Effector memory CD8-positive, alpha-beta T cell (primary cell): ENCODE results near the gene INO80D.

Source experiments
- ATAC-seq: fragments of 150-1000 bp; cut with Tn5 transposase; replicated peaks from 2 replicates; pipeline ENCODE4 v1.10.0; 2021; ENCODE audit warnings: mild to moderate bottlenecking, moderate library complexity
- DNase-seq, 3 experiments: peaks; one replicate each; pipeline ENCODE4 v3.0.0; 2021
- H3K27ac Mint-ChIP-seq, 2 donors: one replicate each; pipeline ENCODE4 v1.8.0; 2022; ENCODE audit warnings: mild to moderate bottlenecking in 2 of 2, mixed read lengths in 2 of 2, moderate library complexity in 2 of 2
- H3K27me3 Mint-ChIP-seq, 2 donors: one replicate each; pipeline ENCODE4 v1.8.0; 2022; ENCODE audit warnings: mixed read lengths in 2 of 2
- H3K36me3 Mint-ChIP-seq: one replicate; pipeline ENCODE4 v1.8.0; 2022; ENCODE audit warnings: mild to moderate bottlenecking, moderate library complexity, mixed read lengths; ENCODE audit not compliant: insufficient read depth
- H3K4me1 Mint-ChIP-seq, 2 donors: one replicate each; pipeline ENCODE4 v1.8.0; 2022; ENCODE audit warnings: low read depth in 2 of 2, mixed read lengths in 2 of 2
- H3K4me3 Mint-ChIP-seq, 2 donors: one replicate each; pipeline ENCODE4 v1.8.0; 2022; ENCODE audit warnings: mild to moderate bottlenecking in 2 of 2, mixed read lengths in 2 of 2, moderate library complexity in 2 of 2
- H3K9me3 Mint-ChIP-seq, 2 donors: one replicate each; pipeline ENCODE4 v1.8.0; 2022; ENCODE audit warnings: mixed read lengths in 2 of 2

The INO80D gene

DNA sequence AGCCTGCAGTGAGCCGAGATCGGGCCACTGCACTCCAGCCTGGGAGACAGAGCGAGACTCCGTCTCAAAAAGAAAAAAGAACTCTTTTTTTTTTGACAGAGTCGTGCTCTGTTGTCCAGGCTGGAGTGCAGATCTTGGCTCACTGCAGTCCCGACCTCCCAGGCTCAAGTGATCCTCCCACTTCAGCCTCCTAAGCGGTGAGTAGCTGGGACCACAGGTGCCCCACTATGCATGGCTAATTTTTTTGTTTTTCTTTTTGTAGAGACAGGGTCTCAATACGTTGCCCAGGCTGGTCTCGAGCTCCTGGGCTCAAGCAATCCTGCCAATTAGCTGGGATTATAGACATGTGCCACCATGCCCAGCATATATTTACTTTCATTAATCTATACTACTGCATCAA is 12.5 kb upstream of the INO80D start:
- Mint-ChIP-seq H3K27me3 (no peaks in the 10 kb centered on the region), H3K36me3 (peaks cover 3% of the 10 kb centered on the region), H3K9me3 (no peaks in the 10 kb centered on the region), H3K4me3 (no peak overlapping the region), H3K4me1 (peaks cover 0 to 2% of the 10 kb centered on the region in 2 donors), H3K27ac (no peak overlapping the region)
- DNase-seq (no peak), ATAC-seq (no peak)

DNA sequence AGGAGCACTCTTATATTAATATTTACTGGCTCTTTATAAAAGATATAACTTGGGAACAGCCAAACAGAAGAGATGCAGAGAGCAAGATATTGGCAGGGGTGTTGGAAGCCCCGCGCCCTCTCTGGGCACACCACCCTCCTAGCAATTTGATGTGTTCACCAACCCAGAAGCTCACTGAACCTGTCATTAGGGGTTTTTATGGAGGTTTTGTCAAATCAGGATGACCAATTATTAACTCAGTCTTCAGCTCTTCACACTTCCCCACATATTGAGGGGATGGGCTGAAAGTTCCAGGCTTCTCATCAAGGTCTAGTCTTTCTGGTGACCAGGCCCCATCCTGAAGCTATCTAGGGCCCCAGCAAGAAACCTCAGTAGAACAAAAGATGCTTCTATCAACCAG is 10.9 kb upstream of the INO80D start:
- H3K27me3 Mint-ChIP-seq, result no peaks in the 10 kb centered on the region
- peaks cover 2% of the 10 kb centered on the region for H3K36me3 Mint-ChIP-seq
- H3K9me3 Mint-ChIP-seq, result no peaks in the 10 kb centered on the region
- no peak for ATAC-seq
- DNase-seq, result no peak
- H3K27ac Mint-ChIP-seq, result no peak overlapping the region
- H3K4me1 Mint-ChIP-seq, result peaks cover 0 to 6% of the 10 kb centered on the region in 2 donors
- H3K4me3 Mint-ChIP-seq, result no peak overlapping the region

DNA sequence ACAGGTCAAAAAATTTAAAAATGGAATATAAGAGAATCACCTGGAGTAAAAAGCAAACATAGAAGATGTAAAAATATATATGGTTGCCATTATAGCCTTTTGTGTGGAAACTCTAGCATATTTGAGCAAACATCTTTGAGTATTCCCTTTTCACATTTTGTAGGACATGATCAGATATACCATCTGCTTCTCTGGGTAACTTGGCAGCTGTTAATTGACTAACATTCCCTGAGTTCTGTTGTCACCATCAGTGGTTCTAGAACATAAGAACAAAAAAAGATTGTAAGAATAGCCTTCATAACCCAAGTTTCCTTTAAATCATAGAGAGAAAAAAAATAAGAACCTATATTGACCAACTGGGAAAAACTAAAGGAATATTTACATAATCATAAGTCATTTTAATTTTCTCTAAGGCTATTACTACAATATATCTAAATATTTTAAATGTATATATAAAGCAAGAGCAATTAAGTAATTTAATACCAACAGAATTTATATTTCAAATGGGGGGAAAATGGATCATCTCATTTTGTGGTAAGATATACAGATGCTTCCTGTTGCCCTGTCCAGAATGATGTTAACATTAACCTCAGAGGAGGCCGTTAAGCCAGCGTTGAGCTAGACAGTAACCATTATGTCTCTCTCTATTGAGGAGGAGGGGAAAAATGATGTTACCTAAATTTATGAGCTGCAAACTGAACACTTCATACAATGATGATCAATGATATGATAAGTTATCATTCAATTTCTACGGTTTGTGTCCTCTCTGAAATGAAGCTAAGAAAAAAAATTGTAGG is 9.8 kb upstream of the INO80D start:
- no peaks in the 10 kb centered on the region for H3K36me3 Mint-ChIP-seq
- no peaks in the 10 kb centered on the region for H3K9me3 Mint-ChIP-seq
- ATAC-seq (no peak), DNase-seq (no peak)
- peaks cover 0 to 6% of the 10 kb centered on the region in 2 donors for H3K4me1 Mint-ChIP-seq
- no peak overlapping the region for H3K27ac Mint-ChIP-seq
- no peaks in the 10 kb centered on the region for H3K27me3 Mint-ChIP-seq
- no peak overlapping the region for H3K4me3 Mint-ChIP-seq

DNA sequence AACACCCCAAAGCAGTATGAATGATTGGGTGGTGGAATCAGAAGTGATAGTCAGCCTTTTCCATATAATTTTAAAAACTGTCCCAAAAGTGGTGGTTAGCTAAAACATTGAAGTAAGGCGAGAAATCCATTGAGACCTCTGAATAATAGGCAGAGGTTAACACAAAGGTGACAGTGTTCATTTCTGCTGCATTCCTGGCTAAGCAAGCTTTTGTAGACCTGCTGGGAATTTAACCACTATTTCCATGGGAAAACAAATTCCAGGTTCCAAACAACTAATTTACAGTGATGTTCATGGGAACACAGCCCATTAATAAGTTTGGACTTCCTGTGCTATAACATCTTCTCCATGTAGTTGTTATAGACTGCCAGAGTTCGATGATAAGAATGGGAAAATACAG is 6.3 kb upstream of the INO80D start:
- Mint-ChIP-seq H3K36me3 (peaks cover 11% of the 10 kb centered on the region), H3K4me1 (peaks cover 0 to 6% of the 10 kb centered on the region in 2 donors), H3K27ac (no peak overlapping the region), H3K4me3 (no peak overlapping the region), H3K9me3 (no peaks in the 10 kb centered on the region), H3K27me3 (no peaks in the 10 kb centered on the region)
- ATAC-seq, result no peak
- DNase-seq, result no peak

DNA sequence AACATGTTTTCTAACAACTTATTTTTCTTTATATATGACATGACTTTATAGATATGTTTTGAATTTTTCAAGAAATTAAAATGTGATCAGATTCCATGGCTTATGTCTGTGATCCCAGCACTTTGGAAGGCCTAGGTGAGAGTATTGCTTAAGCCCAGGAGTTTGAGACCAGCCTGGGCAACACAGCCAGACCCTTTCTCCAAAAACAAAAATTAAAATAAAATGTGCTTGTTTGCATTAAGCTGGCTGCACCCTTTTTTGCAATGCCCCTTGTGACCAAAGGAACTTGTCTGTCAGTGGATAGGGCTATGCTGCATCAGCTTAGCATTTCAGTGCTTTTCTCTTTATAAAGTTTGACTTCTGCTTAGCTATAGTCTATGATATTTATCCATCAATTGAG is 2.3 kb upstream of the INO80D start:
- Mint-ChIP-seq H3K4me1 (peaks cover 19 to 28% of the 10 kb centered on the region in 2 donors), H3K4me3 (peak overlapping the region; percentile 67 to 99), H3K36me3 (peaks cover 36% of the 10 kb centered on the region), H3K27me3 (no peaks in the 10 kb centered on the region), H3K9me3 (no peaks in the 10 kb centered on the region), H3K27ac (peak overlapping the region; percentile 83 to 100)
- DNase-seq, result no peak
- ATAC-seq, result no peak

DNA sequence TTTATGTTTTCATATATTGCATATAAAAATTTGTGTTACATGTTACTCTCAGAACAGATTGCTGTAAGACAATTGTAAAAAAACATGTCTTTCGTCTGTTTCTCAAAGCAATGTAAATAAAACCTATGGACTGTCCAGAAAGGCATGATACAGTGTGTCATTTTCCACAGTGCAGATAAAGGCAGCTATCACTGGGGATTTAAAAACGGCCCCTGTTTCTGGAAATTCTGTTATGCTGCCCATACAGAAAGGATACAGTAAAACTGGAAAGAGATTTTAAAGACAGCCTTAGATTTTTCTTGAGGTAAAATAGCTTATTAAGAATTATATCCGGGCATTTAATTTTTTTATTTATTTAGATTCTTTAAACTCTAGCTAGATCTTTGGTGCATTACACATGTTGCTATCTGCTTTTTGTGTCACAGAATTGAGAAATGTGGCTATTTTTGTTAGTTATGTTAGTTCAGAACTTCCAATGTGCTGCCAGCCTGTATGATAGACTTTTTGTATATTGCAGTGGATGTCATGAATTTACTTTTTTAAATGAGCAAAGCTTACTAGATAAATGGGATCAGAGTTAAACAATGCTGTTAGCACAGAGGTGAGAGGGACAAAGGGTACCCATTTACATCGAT is 859 bp upstream of the INO80D start:
- ATAC-seq (no peak), DNase-seq (no peak)
- Mint-ChIP-seq H3K4me1 (peaks cover 19 to 26% of the 10 kb centered on the region in 2 donors), H3K27ac (peak overlapping the region; percentile 100), H3K9me3 (no peaks in the 10 kb centered on the region), H3K27me3 (no peaks in the 10 kb centered on the region), H3K4me3 (peak overlapping the region; percentile 94 to 99), H3K36me3 (peaks cover 39% of the 10 kb centered on the region)

DNA sequence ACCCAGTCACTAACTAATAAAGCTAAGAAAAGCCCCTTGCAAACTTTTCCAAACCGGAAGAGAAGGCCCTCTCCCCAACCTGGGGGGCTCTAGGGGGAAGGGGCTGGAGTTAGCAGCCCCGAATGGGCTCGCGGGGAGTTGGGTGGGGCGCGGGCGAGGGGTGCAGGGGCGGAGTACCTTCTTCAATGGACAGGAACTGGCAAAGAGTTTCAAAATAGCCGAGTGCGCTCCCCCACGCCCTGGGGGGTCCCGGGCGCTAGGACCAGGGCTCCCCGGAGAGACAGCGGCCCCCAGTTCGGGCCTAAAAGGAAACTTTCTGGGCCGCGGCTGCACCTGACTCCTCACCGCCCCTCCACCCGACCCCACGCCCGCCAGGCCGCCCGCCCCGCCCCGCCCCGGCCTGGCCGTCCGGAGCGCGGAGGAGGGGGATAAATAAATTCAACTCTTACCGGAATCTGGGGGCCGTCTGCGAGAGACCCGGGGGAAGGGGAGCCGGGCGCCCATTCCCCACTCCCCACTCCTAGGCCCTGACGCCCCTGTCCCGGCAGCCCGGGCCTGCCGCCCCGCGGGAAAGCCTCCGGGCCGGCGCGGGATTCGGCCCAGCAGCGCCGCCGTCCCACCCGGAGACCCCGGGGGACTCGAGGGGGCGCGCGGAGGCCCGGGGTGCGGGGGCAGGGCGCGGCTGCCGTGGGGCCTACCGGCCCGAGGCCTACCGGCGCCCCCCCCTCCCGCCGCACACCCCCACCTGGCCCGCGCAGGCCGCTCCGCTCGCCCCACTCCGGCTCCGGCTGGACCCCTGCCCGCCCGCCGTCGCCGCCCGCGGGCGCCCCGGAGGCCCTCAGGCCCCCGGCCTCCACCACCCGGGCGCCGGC is 868 bp downstream of the INO80D start:
- Mint-ChIP-seq H3K36me3 (peaks cover 36% of the 10 kb centered on the region), H3K27me3 (no peaks in the 10 kb centered on the region), H3K4me3 (peak overlapping the region; percentile 98 to 99), H3K9me3 (no peaks in the 10 kb centered on the region), H3K27ac (peak overlapping the region; percentile 100), H3K4me1 (peaks cover 26 to 35% of the 10 kb centered on the region in 2 donors)
- DNase-seq (peak; percentile 27 to 56 (median 38)), ATAC-seq (peak; percentile 40)

DNA sequence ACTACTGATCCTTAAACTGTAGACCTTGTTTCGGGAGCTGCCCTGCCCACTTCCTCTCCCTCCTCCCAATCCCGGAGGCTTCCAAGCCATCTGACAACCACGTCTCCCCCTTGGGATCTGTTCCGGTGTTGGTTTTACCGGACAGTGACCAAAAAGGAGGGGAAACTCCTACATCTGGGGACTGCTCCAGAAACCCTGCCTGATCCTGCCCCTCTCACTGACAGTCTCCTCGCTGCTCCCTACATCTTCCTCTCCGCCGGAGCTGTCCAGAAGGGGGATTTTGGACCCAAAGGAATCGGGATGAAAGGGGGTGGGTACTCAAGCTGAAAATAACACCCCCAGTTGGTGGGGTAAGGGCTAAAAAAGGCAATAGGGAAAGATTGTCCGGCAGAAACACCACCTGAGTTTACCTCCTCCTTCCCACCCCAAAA is 1.5 kb downstream of the INO80D start:
- Mint-ChIP-seq H3K4me3 (peak overlapping the region; percentile 98 to 99), H3K36me3 (peaks cover 30% of the 10 kb centered on the region), H3K9me3 (no peaks in the 10 kb centered on the region), H3K27me3 (no peaks in the 10 kb centered on the region), H3K27ac (peak overlapping the region; percentile 99 to 100), H3K4me1 (peaks cover 32 to 42% of the 10 kb centered on the region in 2 donors)
- ATAC-seq (no peak), DNase-seq (peak in 1 of 3 experiments; percentile 3)

DNA sequence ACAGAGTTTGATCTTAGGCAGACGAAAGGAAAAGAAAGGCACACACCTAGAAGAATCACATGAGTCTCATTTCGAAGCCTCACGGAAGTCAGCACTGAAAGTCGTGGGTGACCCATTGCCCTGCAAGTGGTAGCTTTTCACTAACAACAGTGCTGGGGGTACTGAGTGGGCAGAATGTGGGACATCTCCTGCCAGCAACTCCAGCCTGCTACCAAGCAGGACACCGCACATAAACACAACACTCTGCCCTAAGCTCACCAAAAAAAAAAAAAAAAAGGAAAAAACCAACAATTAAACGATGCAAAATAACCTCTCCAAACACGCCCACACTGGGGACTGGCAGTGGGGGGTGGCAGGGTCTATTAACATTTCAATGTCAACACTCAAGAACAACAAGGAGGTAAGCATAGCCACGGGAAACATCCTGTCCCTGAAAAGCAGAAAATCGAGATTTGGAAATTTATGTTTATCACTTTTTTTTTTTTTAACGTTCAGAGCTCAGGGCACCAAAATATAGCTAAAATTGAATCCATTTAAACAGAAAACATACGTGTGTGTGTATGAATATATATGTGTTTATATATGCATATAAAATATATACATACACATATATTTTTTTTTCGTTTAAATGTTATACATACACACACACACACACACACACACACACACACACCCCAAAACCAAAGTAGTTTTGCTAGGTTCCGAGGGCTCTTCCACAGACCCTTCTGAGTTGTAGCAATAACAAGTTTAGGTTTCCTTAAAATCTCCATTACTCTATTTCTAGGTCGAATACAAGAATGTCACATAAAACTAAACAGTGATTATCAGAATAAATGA is 2.2 kb downstream of the INO80D start:
- ATAC-seq (no peak), DNase-seq (peak in 1 of 3 experiments; percentile 8)
- Mint-ChIP-seq H3K27ac (peak overlapping the region; percentile 99 to 100), H3K4me3 (peak overlapping the region; percentile 98 to 99), H3K36me3 (peaks cover 28% of the 10 kb centered on the region), H3K9me3 (no peaks in the 10 kb centered on the region), H3K4me1 (peaks cover 34 to 44% of the 10 kb centered on the region in 2 donors), H3K27me3 (no peaks in the 10 kb centered on the region)

DNA sequence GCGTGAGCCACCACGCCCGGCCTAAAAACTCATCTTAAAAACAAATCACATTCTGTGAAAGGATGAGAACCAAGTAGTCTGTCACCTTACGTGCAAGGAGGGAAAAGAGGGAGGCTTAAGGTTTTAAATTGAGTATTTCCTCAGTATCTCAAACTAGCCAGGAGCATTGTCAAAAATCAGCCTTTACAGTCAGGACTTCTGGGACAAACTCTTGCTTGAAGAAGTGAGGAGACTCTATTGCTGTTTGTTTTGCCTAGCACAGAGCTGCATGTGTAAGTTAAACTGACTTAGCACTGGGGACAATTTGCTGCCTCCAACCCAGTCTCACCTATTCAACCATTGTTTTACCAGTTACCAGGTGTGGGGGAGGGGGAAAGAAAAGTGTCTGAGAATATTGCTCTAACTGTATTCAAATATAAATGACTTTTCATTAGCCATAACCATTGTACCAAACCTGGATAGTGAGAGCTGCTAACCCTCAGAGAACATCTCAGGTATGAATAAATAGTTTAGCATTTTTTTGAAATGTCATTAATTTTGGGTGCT is 3.6 kb downstream of the INO80D start:
- Mint-ChIP-seq H3K27ac (peak overlapping the region in 1 of 2 donors; percentile 67), H3K36me3 (peaks cover 28% of the 10 kb centered on the region), H3K4me3 (no peak overlapping the region), H3K9me3 (no peaks in the 10 kb centered on the region), H3K27me3 (no peaks in the 10 kb centered on the region), H3K4me1 (peaks cover 38 to 49% of the 10 kb centered on the region in 2 donors)
- DNase-seq (no peak), ATAC-seq (no peak)

DNA sequence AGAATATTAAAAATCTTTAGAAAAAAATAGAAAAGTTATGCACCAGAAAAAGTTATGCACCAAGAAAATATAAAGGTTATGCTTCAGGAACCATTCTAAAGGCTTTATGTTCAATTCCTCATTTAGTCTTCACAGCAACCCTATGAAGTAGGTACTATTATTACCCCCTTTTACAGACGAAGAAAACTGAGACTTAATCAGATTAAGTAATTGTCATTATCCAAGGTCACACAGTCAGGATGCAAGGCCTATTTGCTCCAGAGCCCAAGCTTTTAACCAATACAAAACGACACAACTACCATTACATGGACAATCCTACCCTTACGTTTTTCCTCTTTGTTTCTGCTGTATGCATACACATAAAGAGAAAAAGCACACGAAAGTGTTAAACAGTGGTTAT is 5.0 kb downstream of the INO80D start:
- DNase-seq (no peak), ATAC-seq (no peak)
- H3K36me3 Mint-ChIP-seq, result peaks cover 26% of the 10 kb centered on the region
- H3K4me1 Mint-ChIP-seq, result peaks cover 31 to 42% of the 10 kb centered on the region in 2 donors
- H3K27ac Mint-ChIP-seq, result peak overlapping the region; percentile 67 to 75
- no peak overlapping the region for H3K4me3 Mint-ChIP-seq
- H3K9me3 Mint-ChIP-seq, result no peaks in the 10 kb centered on the region
- no peaks in the 10 kb centered on the region for H3K27me3 Mint-ChIP-seq

DNA sequence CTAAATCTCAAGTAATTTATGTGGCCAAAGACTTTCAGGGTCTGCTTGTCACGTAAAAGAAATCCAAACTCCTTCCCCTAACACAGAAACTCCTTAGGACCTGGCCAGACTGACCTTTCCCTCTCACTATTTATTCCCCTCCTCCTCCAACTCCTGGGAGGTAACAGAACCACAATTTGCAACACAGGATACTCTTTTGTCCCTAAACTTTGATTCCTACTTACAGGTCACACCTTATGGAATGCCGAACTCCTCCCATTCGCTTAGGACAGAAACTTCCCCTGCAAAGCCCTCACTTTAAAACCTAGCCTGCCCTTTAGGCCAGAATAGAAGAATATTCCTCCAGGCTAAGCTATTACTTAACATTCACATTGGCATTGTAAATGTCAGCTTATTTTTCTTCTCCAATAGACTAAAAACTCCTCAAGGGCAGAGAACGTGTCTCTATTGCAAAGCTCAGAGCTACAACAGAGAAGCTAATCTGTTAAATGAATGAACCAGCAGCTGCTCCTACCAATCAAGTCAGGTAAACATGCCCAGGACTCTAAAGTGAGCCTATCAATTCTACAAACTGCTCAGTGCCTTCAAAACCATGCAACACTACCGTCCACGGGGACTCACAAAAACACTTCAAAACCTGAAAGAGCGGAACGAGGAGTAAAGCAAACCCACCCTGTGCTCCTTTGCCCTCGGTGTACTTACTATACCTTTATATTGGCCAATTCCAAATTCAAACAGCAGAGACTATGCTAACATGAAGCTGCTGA is 6.1 kb downstream of the INO80D start:
- H3K4me1 Mint-ChIP-seq, result peaks cover 32 to 47% of the 10 kb centered on the region in 2 donors
- no peak for ATAC-seq
- no peak overlapping the region for H3K27ac Mint-ChIP-seq
- no peak overlapping the region for H3K4me3 Mint-ChIP-seq
- no peaks in the 10 kb centered on the region for H3K9me3 Mint-ChIP-seq
- no peak for DNase-seq
- H3K27me3 Mint-ChIP-seq, result no peaks in the 10 kb centered on the region
- peaks cover 21% of the 10 kb centered on the region for H3K36me3 Mint-ChIP-seq
